GM12892 (cell line): ENCODE measurements around the gene USP14.
A peak's percentile ranks its signal among the peaks of the same experiment; 100 is the strongest.
"Not testable (repeated sequence)": the region's sequence is repeated elsewhere in the genome, so short reads cannot be mapped to it uniquely, and the experiment has no call there.

Source experiments
- DNase-seq: peaks from one replicate; pipeline ENCODE4 v3.0.0; 2011; ENCODE audit not compliant: insufficient read length
- FAIRE-seq: peaks from 2 replicates; lab custom pipeline; 2011; peaks lifted over from hg19 to GRCh38; lab: Jason Lieb, UNC
- POLR2A ChIP-seq: IDR thresholded peaks from 2 replicates; pipeline ENCODE4 v1.6.1; 2011; ENCODE audit warnings: low read depth, low read length, control low read depth
- POLR2AphosphoS5 ChIP-seq: IDR thresholded peaks from 2 replicates; pipeline ENCODE4 v1.6.1; 2011; ENCODE audit warnings: low read depth, low read length, control low read depth
- TAF1 ChIP-seq: IDR thresholded peaks from 2 replicates; pipeline ENCODE4 v1.6.1; 2011; ENCODE audit warnings: low read depth, mild to moderate bottlenecking, control low read depth, low read length, borderline replicate concordance

Gene USP14

DNA sequence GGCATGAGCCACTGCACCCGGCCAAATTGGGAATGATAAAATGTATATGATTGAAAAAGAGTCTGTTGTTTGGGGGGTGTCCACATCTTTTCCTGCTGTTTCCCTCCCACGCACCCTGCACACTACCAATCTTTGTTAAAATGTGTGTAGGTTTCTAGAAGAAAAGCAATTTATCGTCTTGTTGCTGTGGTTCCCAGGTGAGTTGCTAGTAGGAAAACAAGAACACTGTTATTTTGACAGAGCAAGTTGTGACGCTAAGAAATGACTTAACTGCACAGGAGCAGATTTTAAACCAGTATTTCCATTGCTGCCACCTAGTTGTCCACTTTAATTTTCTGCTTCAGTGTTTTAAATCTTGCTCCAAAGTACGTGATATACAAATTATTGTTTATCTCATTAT is 21.0 kb upstream of the USP14 start:
- DNase-seq (no peak), FAIRE-seq (no peak)
- no peak for TF ChIP-seq POLR2A
- no peak for TF ChIP-seq TAF1

DNA sequence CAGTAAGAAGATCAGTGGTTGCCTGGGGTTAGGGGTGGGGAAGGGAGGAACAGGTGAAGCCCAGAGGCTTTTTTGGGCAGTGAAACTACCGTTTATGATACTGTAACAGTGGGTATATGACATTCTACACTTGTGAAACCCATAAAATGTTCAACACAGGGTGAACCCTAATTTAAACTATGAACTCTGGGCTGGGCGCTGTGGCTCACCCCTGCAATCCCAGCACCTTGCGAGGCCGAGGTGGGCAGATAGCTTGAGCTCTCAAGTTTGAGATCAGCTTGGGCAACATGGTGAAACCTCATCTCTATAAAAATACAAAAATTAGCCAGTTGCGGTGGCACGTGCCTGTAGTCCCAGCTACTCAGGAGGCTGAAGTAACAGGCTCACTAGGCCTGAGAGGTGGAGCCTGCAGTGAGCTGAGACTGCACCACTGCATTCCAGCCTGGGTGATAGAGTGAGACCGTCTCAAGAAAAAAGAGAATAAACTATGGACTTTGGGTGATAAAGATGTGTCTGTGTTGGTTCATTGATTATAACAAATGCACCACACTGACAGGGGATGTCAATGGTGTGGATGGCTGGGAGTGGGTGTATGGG is 17.6 kb upstream of the USP14 start:
- FAIRE-seq: no peak

DNA sequence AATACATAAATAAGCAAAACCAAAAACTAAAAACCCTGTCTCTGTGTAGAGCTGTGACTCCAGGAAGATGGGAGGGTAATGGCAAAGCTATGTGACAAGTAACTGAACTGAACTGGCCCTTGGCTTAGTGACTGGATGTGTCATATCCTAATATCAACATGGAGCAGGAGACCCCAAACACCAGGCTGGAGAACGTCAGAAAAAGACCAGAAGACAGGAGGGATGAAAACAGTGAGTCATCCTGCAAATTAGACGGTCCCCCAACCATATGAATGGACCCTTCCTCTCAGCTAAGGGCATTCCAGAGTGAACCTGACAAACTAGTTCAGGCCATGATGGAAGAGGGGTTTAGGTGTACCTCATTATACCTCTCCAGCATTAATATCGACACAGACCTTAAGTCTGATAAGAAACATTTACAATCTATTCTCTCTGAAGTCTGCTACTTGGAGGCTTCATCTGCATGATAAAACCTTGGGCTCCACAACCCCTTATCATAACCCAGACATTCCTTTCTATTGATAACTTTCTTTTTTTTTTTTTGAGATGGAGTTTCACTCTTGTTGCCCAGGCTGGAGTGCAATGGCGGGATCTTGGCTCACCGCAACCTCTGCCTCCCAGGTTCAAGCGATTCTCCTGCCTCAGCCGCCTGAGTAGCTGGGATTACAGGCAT is 15.6 kb upstream of the USP14 start:
- not testable (repeated sequence) for FAIRE-seq, DNase-seq

More for the DNA sequence above, 17.6 kb upstream of the USP14 start:
- TF ChIP-seq POLR2AphosphoS5 (no peak), POLR2A (no peak), TAF1 (no peak)
- DNase-seq: no peak

DNA sequence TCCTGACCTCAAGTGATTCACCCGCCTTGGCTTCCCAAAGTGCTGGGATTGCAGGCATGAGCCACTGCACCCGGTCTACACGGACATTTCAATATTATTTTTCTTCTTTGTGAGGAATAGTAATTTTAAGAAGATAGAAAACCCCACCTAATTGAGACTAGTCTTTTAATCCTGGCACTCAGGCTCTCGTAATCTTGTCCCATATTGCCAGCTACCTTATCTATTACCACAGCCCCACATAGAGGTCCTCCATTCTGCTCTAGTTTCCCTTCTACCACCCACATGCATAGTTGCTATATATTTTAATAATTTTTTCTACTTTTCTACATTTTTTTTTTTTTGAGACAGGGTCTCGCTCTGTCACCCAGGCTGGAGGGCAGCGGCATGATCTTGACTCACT is 9.5 kb upstream of the USP14 start:
- no peak for TF ChIP-seq TAF1
- no peak for TF ChIP-seq POLR2A
- TF ChIP-seq POLR2AphosphoS5: no peak
- FAIRE-seq: no peak
- DNase-seq: no peak

DNA sequence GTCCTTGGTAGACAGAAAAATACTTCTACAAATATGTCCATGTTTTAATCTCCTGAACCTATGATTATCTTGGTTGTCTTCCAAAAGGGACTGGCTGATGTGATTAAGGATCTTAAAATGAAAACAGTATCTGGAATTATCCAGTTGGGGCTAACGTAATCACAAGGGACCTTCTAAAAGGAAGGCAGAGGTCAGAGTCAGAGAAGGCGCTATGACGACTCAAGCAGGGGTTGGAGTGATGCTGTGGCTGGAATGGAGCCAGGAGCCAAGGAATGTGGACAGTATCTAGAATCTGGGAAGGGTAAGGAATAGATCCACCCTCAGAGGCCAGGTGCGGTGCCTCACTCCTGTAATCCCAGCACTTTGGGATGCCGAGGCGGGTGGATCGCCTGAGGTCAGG is 4.2 kb upstream of the USP14 start:
- TF ChIP-seq TAF1: no peak
- no peak for DNase-seq

DNA sequence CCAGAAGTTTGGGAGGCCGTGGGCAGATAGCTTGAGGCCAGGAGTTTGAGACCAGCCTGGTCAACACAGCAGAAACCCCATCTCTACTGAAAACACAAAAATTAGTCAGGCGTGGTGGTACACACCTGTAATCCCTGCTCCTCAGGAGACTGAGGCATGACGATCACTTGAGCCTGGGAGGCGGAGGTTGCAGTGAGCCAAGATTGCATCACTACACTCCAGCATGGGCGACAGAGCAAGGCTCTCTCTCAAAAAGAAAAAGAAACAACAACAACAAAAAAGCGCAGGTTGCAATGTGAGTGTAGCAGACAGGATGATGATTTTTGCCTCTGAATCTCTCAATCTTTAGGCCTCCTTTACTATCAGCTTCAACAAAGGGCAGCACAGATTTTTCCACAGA is 2.7 kb upstream of the USP14 start:
- no peak for TF ChIP-seq TAF1
- no peak for TF ChIP-seq POLR2A
- no peak for TF ChIP-seq POLR2AphosphoS5
- no peak for DNase-seq
- no peak for FAIRE-seq

More for the DNA sequence above, 4.2 kb upstream of the USP14 start:
- no peak for FAIRE-seq

DNA sequence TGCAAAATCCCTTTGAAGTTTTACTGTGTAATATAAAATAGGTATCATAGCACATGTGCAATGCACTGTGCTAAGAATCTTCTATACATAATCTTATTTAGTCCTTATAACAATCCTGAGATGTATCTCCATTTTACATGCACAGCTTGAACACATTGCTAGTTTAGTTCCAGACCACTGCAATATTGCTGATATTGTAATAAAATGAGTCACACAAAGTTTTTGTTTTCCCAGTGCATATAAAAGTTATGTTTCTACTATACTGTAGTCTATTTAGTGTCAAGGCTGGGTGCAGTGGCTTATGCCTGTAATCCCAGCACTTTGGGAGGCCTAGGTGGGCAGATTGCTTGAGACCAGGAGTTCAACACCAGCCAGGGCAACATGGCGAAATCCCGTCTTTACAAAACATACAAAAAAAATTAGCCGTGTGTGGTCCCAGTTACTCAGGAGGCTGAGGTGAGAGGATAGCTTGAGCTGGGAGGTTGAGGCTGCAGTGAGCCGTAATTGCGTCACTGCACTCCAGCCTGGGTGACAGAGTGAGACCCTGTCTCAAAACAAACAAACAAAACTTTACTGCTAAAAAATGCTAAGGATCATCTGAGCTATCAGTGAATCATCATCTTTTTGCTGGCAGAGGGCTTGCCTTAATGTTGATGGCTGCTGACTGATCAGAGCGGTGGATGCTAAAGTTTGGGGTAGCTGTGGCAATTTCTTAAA is 1.7 kb upstream of the USP14 start:
- DNase-seq (no peak), FAIRE-seq (no peak)
- TF ChIP-seq TAF1 (no peak), POLR2A (no peak), POLR2AphosphoS5 (no peak)

DNA sequence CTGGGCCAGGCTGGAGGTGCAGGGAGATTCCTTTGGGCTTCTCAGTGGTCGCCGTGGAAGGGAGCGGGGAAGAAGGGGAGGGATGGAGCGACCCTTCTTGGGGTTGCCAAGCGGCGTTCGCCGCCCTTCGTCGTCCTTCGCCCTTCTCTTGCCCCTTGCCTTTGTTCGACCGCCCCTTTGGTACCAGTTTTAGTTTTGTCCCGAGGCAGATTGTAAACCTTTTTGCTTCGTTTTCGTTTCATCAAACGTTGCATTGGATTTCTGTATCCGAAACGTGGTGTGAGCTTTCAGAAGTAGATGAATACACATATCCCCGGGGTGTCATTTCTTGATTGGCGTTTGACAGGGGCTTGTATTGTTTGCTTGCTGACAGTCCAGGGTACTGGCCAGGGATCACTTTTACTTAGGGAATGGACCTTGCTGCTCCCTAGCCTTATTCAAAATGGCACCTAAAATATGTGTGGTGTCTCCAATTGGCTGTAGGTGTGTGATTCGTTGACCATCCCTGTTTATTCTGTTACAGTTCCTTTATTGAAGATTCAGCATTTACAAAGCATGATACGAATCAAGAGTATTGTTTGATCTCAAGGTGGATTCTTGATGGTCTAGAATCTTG is 788 bp downstream of the USP14 start:
- peak; percentile 33 for FAIRE-seq
- DNase-seq: no peak
- no peak for TF ChIP-seq POLR2AphosphoS5
- no peak for TF ChIP-seq TAF1
- no peak for TF ChIP-seq POLR2A

DNA sequence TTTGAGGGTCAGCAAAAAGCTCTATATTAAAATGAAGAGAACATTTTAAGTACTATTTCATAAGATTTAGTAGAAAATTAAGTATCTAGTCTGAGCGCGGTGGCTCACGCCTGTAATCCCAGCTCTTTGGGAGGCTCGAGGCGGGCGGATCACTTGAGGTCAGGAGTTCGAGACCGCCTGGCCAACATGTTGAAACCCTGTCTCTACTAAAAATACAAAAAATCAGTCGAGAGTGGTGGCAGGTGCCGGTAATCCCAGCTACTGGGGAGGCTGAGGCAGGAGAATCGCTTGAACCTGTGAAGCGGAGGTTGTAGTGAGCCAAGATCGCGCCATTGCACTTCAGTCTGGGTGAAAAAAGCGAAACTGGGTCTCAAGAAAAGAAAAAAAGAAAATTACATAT is 1.6 kb downstream of the USP14 start:
- FAIRE-seq: no peak
- TF ChIP-seq TAF1 (no peak), POLR2AphosphoS5 (no peak), POLR2A (no peak)
- no peak for DNase-seq

DNA sequence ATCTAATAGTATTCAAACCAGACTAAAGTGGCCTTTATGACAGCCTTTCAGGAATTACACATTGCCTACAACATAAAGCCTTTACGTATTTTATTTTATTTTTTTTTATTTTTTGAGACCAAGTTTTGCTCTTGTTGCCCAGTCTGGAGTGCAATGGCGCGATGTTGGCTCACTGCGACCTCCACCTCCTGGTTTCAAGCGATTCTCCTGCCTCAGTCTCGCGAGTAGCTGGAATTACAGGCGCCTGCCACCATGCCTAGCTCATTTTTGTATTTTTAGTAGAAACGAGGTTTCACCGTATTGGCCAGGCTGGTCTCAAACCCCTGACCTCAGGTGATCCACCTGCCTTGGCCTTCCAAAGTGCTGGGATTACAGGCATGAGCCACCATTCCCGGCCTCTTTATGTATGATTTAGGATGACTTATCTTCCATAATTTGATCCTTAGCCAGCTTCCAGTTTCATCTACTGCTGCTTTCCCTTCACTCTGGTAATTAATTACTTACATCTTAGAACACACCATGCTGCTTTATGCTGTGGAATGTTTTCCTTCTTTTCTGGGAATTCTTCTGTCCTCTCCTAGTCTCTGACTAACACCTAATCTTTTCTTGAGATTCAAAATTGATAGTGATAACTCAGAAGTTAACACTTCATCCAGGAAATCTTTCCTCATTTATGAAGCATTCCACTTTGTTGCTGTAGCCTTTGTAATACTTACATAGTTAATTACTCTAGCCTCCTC is 2.6 kb downstream of the USP14 start:
- TF ChIP-seq TAF1: no peak
- no peak for TF ChIP-seq POLR2AphosphoS5
- no peak for FAIRE-seq
- no peak for DNase-seq

DNA sequence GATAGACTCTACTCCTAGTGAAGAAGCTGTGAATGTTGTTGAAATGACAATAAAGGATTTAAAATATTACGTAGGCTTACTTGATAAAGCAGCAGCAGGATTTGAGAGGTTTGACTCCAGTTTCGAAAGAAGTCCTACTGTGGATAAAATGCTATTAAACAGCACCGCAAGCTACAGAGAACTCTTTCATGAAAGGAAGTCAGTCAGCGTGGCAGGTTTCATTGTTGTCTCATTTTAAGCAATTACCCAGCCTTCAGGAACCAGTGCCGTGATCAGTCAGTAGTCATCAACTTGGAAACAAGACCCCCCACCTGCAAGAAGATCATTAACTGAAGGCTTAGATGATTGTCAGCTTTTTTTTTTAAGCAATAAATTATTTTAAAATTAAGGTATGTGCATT is 14.0 kb downstream of the USP14 start:
- TF ChIP-seq POLR2A (no peak), TAF1 (no peak)
- FAIRE-seq (no peak), DNase-seq (no peak)
